HFF-Myc (cell line): ENCODE data around the gene SLC49A3.
"Not testable (repeated sequence)": the region's sequence is repeated elsewhere in the genome, so short reads cannot be mapped to it uniquely, and the experiment has no call there.

Experiments used
- DNase-seq: peaks from one replicate; pipeline ENCODE4 v3.0.0-alpha.2; 2011; ENCODE audit warnings: low read depth; ENCODE audit errors: extremely low read depth
- H3K4me3 ChIP-seq: replicated peaks from 2 replicates; pipeline ENCODE4 v1.5.1; 2011; ENCODE audit warnings: low read depth, mild to moderate bottlenecking, control low read depth, low read length
- CTCF ChIP-seq: IDR thresholded peaks from 2 replicates; pipeline ENCODE4 v1.5.1; 2012; ENCODE audit warnings: mild to moderate bottlenecking, low read depth, low read length, control low read depth; ENCODE audit errors: missing control alignments

Gene SLC49A3

GRCh38 chr4:648579-649292 is 40.2 kb downstream of the SLC49A3 start:
- H3K4me3 ChIP-seq, result no peak overlapping the region
- no peak for TF ChIP-seq CTCF
- DNase-seq, result no peak

GRCh38 chr4:647481-647880 is 41.5 kb downstream of the SLC49A3 start:
- H3K4me3 ChIP-seq, result no peak overlapping the region
- TF ChIP-seq CTCF, result no peak
- DNase-seq, result no peak

GRCh38 chr4:646460-646859 is 42.5 kb downstream of the SLC49A3 start:
- TF ChIP-seq CTCF, result no peak
- no peak overlapping the region for H3K4me3 ChIP-seq
- DNase-seq, result no peak

- DNase-seq, H3K4me3 ChIP-seq: not testable (repeated sequence)
Observed at GRCh38 chr4:642366-642765, 46.6 kb downstream of the SLC49A3 start.

- DNase-seq, result no peak
- no peak overlapping the region for H3K4me3 ChIP-seq
- TF ChIP-seq CTCF, result no peak
Observed at GRCh38 chr4:637536-638280, 51.2 kb downstream of the SLC49A3 start.

- DNase-seq, result no peak
- no peak for TF ChIP-seq CTCF
- H3K4me3 ChIP-seq, result no peak overlapping the region
Observed at GRCh38 chr4:636628-637159, 52.3 kb downstream of the SLC49A3 start.

GRCh38 chr4:635851-636627 is 52.9 kb downstream of the SLC49A3 start:
- DNase-seq, result no peak
- TF ChIP-seq CTCF, result no peak

GRCh38 chr4:635066-635835 is 53.7 kb downstream of the SLC49A3 start:
- H3K4me3 ChIP-seq, DNase-seq: not testable (repeated sequence)

More at GRCh38 chr4:635851-636627, 52.9 kb downstream of the SLC49A3 start:
- no peak overlapping the region for H3K4me3 ChIP-seq
